ENCODE data around the gene PDE4D.
A peak's percentile ranks its signal among the peaks of the same experiment; 100 is the strongest.
"Not testable (repeated sequence)": the region's sequence is repeated elsewhere in the genome, so short reads cannot be mapped to it uniquely, and the experiment has no call there.

PDE4D gene

GRCh38 chr5:59090323-59090722 is 803.2 kb downstream of the PDE4D start:
- no peak for FAIRE-seq

DNA sequence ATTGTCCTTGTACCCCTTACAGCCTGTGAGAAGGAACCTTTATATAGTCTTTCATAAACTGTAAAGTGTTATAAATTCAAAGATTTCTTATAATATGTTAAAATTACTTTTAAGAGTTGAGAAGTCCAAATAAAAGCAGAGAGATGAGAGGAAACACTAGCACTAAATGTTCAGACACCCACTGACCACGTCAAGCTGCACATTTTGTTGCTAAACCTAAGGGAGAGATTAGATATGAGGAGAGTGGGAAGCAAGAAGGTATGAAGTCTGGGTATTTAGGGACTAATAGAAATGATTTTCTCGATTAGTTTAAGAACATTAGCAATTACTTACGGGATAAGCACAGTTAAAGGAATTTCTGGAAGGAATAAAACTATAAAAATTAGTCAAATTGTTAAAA is 803.8 kb downstream of the PDE4D start:
- FAIRE-seq: peak; percentile 41

DNA sequence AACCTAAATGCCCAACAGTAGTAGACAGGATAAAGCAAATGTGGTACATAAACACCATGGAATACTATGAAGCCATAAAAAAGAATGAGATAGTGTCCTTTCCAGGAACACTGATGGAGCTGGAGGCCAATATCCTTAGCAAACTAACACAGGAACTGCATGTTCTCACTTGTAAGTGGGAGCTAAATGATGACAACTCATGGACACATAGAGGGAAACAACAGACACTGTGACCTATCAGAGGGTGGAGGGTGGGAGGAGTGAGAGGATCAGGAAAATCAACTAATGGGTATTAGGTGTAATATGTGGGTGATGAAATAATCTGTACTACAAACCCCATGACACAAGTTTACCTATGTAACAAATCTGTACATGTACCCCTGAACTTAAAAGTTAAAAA is 805.0 kb downstream of the PDE4D start:
- FAIRE-seq: no peak

- FAIRE-seq: no peak
Measured at GRCh38 chr5:59086024-59086423, 807.5 kb downstream of the PDE4D start.

DNA sequence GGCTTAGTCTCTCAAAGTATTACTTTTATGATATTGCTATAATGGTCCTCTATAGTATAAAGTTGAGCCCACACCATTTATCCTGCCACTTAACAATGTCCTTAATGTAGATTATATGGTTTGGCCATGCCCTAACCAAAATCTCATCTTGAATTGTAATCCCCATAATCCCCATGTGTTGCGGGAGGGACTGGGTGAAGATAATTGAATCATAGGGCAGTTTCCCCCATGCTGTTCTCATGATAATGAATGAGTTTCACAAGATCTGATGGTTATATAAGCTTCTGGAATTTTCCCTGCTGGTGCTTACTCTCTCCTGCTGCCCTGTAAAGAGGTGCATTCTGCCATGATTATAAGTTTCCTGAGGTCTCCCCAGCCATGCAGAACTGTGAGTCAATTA is 811.8 kb downstream of the PDE4D start:
- FAIRE-seq: peak; percentile 43

DNA sequence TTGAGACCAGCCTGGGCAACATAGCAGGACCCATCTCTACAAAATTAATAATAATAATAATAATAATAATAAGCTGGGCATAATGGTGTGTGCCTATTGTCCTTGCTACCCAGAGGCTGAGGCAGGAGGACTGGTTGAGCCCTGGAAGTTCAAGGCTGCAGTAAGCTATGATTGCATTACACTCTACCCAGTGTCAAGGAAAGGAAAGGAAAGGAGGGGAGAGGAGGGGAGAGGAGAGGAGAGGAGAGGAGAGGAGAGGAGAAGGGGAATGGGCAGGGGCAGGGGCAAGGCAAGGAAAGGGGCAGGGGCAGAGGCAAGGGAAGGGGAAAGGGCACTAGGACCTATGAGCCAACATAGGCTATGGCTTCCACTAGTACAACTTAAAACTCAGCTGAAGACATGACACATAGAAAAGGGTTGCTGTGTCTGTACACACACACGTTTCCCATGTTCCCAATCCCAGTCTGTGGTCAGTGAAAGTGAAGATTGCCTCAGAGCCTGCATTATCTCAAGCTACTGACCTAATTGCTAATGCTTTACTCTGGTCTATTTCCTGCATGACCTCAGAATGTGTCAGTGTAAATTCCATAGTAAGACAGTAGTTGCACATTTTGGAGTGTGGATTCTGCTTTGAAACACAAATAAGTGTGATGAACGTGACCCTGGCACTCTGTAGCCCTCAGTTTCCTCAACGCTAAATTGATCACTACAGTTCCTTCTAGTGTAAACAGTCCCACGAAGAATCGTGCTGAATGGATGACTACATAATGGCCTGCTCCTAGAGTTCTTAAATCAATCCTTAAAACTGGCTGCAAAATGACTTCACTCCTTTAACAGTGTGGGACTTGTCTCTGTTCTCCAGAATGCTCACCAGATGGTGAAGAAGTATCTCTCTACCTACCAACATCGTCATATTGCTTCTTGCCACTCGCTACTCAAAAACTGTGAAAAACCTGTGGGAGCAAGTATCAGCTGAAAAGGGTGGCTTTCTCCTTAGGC is 813.6 kb downstream of the PDE4D start:
- FAIRE-seq: peak; percentile 99

DNA sequence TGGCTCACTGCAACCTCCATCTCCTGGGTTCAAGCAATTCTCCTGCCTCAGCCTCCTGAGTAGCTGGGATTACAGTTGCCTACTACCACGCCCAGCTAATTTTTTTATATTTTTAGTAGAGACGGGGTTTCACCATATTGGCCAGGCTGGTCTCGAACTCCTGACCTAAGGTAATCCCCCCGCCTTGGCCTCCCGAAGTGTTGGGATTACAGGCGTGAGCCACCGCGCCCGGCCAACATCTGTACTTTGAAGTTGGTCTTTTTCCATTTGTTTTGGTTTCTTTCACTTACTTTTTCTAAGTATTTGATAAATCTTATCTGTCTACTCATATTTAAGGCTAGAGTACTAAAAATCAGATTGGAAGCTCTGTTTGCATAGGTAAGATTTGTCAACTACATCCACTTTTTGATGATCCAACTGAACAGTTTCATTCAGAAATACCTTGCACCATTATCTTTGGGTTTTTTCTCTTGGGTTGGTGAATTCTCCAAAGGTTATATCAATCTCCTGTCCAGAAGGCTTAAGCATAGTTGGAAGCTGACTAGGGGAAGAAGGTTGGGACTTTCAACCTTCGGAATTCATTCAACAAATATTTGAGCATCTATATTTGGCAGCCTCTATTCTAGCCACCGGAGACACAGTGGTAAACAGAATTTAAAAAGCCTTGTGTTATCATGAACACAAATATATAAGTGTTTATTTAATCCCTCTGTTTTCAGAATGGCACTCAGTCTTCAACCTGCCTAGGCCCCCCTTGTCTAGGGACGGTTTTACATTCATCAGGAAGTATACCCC is 821.6 kb downstream of the PDE4D start:
- FAIRE-seq: no peak

DNA sequence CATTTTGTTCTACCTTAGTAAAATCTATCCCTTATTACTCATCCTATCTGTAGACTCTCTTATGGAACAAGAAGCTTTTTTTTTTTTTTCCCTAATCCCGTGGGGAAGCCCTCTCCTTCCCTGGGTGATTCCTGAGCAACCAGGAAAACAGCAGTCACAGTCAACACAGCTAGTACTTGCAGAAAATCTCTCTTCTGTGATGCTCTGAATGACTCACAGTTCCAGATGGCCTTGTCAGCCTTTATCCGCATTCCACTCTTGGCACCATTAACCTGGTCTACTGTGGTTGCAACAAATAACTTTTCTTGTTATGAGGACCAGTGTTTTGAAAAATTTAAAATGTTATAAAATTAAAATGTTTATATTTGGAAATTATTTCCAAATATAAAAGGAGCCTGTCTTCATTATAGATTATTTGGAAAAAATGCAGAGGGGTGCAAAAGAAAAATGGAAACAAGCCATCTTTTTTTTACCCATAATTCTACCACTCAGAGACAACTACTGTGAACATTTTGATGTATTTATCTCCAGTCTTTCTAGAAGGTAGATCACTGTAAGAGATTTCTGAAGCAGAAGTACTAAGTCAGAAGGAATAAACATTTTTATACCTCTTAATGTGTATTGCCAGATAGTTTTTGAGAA is 824.0 kb downstream of the PDE4D start:
- FAIRE-seq: peak; percentile 96

DNA sequence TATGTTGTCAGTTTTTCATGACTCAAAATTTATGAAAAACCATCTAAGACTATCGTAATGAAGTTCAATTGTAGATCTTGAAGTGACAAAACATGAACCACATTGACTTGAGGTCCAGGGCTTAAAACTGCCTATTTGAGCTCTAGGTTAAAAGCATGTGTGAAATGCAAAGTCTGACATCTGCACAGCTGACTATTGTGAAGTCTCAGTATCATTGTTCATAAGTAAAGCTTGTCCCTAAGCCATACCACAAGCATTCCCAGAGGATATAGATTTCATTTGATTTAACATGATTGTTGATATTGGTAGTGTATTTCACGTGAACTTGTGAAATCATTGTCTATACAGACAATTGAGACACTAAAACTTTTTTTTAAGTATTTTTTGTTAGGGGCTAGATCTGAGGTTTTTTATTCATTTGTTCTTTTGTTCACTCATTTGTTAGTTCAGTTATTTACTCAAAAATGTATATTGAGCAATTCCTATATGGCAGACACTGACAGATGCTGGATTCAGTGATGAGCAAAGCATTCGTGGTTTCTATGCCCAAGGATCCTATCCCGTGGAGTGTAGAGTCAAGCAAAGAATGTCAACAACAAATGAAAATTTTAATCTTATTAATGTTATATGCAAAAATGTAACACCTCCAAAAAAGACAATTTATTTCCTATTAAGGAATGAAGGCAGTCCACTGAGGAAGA is 825.4 kb downstream of the PDE4D start:
- no peak for FAIRE-seq

- FAIRE-seq: no peak
Measured at GRCh38 chr5:59066367-59067163, 827.0 kb downstream of the PDE4D start.

DNA sequence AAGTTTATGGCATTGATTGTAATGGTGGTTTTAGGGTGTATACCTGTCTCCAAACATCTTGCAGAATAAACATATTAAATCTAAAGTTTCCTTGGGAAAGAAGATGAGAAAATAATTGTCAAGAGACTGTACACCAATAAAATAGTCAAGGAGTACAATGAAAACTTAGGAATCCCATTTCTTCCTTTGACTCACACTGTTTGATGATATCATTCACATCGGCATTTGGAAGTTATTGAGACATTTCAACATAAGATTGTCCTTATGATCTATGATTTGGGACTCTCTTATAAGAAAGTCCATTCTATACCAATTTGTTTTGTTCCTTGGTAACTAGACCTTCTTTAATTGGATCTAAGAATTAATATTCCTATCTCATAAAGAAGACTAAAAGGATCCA is 828.0 kb downstream of the PDE4D start:
- no peak for FAIRE-seq

- peak; percentile 9 for FAIRE-seq
Measured at GRCh38 chr5:59064293-59064692, 829.2 kb downstream of the PDE4D start.

GRCh38 chr5:59062986-59063683 is 830.4 kb downstream of the PDE4D start:
- peak; percentile 56 for FAIRE-seq

DNA sequence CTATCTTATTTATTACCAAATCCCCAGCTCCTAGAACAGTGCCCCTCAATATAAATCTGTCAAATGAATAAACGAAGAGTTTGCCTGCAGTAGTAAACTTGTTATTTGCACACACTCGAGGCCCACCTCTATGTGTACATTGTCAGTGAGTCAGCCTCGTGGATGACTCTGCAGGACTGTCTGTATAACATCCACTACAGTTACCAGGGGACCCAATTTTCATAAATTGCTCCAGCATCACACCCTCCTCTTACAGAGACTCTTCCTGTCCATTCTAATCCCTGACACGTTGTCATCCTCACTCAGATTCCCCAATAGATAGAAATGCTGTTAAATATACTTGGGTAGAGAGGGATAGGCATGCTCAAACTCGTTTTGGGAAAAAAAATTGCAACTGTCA is 832.1 kb downstream of the PDE4D start:
- FAIRE-seq: no peak

GRCh38 chr5:59058969-59059687 is 834.4 kb downstream of the PDE4D start:
- no peak for FAIRE-seq

DNA sequence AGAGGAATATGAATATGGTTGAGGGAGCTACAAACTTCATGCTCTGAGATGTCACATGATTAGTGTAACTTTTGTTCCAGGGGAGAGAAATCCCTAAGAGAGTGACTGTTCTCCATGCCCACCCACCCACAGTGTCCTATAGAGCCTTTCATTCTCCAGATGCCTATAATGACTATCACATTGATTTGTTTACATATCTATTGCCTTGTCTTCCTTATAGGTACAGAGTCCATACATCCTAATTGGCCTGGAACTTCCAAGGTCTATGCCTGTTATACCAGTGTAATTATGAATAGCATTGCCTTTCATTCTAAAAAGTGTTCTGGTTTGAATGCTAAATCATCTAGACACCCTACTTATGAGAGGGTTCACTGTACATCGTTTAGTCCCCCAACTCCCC is 835.3 kb downstream of the PDE4D start:
- FAIRE-seq: no peak

DNA sequence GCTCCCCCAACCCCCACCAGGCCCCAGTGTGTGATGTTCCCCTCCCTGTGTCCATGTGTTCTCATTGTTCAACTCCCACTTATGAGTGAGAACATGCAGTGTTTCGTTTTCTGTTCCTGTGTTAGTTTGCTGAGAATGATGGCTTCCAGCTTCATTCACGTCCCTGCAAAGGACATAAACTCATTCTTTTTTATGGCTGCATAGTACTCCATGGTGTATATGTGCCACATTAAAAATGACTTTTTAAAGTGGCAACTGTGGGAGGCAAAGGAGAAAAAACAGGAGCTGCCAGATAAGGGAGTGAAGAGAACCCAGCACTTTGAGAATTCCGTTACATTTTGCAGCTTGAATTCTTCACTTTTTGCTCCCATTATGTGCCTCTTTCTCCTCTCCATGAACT is 836.9 kb downstream of the PDE4D start:
- not testable (repeated sequence) for FAIRE-seq

DNA sequence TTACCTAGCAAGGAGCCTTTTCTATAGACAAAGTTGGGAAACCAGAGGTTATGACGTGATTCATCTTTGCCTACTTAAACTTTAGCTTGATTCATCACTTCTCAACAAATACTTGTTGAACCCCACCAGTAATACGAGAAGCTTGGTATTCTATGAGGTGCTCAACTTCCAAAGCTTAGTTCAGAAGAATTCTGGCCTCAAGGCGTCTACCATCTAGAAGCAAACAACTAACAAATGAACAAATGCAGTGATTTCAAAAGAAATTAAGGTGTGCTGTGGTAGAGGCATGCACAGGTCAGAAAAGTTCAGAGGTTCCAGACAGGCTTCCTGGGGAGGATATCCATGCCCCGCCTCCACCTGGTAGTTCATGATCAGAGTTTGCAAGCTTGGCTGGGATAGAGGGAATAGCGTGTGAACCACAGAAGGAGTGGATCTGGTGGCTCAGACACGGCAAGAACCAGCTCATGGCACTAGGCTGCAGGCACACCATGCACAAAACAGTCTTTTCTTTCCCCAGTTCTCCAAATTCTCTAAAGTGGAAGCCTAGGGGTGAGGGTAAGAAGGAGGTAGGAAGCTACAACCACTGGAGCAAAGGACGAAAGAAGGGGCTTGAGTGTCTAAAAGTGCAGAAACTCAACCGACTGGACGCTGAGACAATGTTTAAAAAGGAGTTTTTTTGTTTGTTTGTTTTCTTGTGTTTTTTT is 837.6 kb downstream of the PDE4D start:
- FAIRE-seq: no peak

DNA sequence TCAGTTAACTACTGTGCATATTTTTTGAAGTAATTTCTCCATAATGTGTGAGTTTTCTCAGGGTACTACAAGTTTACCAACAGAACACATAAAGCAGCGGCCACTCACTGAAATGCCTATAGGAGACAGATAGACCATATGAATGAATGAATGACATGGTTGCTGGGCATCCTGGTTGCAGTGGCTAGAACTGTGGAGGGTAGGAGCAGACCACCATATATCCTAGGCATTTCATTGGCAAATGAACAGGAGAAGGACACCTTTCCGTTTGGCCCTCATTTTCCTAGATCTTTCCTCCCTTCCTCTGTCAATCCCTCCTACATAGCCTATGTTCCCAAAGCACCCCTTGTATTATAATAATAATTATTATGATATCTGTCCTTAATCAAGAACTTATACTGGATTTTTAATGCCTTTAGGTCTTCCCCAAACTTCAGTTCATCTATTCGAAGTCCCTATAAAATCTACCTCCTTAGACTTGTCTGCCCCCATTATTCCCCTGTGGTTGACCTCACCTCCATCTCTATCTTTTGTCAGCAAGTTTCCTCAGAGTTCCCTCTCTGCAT is 838.5 kb downstream of the PDE4D start:
- no peak for FAIRE-seq

Measured in islet of Langerhans (tissue), 1 donor.